HG03457 (cell line): ENCODE measurements around the gene TRPM5.
A peak's percentile ranks its signal among the peaks of the same experiment; 100 is the strongest.

ENCODE experiments used
- ATAC-seq: cut with Tn5 transposase; IDR thresholded peaks from one replicate; pipeline ENCODE4 v1.9.1; 2021; ENCODE audit warnings: moderate number of reproducible peaks; ENCODE audit not compliant: unreplicated experiment

Gene TRPM5

DNA sequence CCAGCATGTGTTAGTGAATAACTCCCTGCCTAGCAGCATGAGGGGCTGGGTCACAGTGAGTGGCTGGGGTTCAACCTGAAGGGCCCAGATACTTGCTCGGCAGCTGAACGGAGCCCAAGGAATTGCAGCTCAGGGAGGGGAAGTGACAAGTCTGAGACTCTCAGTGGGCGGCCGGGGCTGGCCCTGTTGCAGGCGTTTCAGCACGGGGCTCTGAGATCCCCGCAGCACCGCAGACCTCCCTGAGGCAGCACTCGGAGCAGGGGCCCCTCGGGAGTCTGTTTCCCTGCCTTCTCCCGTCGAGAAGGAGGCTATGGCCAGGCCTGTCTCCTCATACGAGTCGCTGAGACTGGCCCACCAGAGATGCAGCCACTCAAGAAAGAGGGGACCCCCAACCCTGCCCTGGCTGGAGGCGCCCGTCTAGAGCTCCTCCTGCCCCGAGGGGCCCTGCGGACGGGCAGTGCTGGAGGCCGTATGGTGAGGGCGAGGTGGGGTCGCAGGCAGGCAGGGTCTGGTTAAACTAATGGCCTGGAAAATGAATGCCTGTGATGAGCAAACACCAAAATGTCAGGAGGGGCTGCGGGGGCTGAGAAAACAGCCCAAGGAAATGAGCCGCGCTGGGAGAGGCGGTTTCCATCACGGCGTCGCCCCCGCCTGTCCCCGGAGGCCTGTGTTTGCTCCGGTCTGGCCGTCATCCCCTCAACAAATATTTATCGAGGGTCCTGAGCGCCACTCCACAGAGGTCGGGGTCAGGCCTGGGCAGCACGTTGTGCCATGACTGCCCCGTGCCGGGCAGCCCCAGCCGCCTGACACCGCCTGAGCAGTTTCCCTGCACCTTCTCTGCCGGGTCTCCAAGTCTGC lies 34.5 kb downstream of the TRPM5 start:
- ATAC-seq = no peak

- ATAC-seq = no peak
Observed at GRCh38 chr11:2409126-2409525, 35.2 kb downstream of the TRPM5 start.

- ATAC-seq = no peak
Observed at GRCh38 chr11:2408671-2409070, 35.6 kb downstream of the TRPM5 start.

DNA sequence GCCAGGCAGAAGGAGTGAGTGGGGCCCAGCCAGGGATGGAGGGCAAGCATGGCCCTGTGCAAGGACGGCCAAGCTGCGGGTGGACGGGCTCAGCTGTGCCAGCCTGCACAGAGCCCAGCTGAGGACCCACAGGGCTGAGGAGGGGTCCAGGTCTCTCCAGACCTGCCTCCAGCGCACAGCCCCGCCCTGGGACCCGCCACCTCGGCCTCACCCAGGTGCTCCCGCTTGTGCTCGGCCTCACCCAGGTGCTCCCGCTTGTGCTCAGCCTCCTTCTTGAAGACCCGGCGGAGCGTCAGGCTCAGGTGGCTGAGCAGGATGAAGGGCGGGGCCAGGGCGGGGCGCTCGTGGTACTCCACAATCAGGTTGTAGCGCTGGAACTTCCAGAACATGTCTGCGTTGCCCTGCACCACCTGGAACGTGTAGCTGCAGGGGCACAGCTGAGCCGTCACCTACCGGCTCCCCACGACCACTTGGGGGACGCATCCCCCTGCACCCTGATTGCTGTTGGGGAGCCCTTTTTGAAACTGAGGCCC lies 37.4 kb downstream of the TRPM5 start:
- ATAC-seq = no peak

GRCh38 chr11:2406451-2406850 lies 37.9 kb downstream of the TRPM5 start:
- ATAC-seq = no peak

DNA sequence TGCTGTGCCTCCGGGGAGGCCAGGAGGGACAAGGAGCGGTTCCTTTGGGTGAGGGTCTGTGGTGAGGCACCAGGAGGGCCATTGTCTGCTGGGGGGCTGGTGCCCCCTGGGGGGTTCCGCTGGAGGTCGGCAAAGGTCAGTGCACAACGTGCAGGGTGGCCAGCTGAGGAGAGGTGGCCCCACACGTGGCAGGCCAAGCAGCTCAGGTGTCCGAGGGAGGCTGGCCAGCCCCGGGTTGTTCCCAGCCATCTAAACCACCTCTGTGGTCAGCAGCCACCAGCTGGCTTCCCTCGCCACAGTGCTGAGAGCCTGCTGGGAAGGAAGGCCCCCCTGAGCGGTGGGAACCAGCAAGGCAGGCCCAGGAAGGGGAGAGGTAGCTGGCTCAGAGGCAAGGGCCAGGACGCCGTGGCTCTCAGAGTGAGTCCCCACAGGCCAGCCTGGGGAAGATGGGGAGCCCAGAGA lies 39.5 kb downstream of the TRPM5 start:
- ATAC-seq = no peak

GRCh38 chr11:2402890-2403645 lies 41.2 kb downstream of the TRPM5 start:
- ATAC-seq = no peak

DNA sequence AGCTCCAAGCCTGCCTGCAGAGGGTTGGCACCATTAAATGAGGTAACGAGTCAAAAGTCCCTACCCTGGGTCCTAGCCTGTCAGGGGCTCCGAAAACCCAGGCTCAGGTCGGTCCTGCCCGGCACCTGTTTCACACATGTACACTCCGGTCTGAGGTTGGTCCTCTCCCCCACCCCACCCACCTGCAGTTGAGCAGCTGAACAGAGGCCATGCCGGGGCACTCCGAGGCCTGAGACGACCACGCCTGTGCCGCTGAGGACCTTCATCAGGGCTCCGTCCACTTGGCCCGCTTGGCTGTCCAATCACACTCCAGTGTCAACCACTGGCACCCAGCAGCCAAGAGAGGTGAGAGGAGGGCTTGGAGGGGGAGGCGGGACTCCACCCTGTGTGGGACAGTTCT lies 42.2 kb downstream of the TRPM5 start:
- no peak for ATAC-seq

GRCh38 chr11:2401436-2401984 lies 42.8 kb downstream of the TRPM5 start:
- no peak for ATAC-seq

DNA sequence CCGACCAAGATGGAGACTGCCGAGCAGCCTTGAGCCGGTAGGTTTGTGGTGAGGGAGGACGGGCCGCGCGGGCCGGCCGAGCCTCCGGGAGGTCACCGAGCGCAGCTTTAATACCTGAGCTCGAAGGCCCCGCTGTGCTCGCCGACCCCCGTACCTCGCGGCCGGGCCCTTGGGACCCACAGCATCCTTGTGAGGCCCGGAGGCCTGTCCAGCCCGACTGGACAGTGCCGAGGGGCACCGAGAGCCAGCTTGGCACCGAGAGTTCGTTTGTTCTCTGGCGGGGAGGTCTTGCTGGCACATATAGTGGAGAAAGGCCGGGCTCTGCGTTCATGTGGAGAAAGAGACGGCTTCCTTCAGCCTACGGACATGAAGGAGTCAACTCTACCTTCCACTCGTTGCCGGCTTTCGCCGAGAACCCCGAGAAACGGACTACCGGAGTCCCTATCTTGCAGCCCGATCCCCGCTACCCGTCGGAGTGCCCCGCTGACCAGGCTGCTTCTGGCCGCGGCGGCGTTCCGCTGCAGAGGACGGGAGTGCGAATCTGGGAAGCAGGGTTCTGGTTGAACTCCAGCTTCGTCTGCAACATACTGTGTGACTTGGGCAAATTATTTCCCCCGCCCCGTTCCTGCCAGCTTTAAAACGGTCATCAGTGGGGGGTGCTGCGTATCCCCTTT lies 43.4 kb downstream of the TRPM5 start:
- no peak for ATAC-seq

DNA sequence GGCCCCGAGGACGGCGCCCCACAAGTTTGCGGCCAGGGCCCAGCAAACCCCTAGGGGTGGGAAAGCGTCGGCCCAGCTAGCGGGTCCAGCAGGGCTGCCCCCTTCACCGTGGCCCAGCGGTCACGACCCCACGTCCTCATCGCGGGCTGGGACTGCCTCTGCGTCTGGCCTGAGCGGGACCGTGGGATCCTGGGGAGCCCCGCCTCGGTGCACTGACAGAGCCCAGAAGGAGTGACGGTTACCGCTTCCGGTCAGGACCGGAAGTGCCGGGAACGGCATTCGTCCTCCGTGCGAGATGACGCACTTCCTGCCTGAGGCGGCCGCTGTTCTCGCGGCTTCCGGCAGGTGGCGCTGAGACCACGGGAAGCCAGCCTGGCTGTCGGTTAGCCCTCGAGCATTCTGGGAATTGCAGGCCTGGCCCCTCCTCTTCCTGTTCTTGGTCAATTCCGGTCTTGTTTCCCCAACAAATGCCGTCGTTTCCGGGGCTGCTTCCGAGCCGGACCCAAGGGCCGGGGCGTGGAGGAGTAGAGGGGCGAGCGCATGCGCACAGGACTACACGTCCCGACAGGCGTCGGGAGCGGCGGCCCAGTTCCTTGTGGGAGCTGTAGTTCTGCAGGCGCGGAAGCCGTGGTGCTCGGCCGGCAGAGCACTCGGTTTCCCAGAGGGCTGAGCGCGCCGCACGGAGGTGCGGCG lies 44.1 kb downstream of the TRPM5 start, which contains the start of gene TSSC4:
Gene TSSC4, plus strand, starts transcription at position 682 of the 693 bp plus-strand sequence. CDS start 1,884 bp downstream, outside the sequence.
- peak; percentile 67 for ATAC-seq

- peak; percentile 5 for ATAC-seq
Observed at GRCh38 chr11:2399488-2400068, 44.7 kb downstream of the TRPM5 start.

DNA sequence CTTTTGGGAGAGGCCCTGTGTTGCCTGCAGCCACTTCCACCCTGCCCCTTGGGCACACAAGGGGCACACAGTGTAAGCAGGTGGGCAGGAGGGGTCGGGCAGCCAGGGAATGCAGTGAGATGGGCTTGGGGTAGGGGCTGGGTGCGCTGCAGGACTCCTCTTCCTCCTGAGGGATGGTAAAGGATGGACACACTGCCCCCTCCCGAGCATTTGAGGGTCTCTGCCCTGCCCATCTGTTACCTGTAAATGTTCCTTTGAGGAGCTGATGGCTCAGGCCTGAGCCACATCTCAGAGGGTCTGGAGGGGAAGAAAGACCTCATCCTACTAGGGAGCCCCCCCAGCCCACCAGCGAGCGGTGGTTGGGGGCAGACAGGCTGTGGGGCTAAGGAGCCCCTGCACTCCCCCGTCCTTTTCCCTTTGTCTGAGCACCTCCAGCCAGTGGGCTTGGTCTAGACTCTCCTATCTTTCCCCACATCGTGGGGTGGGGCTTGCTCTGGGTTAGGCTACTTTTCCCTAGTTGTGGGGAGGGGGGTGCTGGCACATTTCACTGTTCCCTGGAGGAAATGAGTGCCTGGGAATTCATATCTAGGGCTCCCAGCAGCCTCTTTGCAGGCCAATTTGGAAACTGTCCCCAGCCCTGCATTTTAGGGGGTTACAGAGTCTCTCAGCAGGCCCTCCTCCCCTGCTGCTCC lies 45.5 kb downstream of the TRPM5 start:
- no peak for ATAC-seq

GRCh38 chr11:2397005-2397404 lies 47.3 kb downstream of the TRPM5 start:
- no peak for ATAC-seq

- ATAC-seq = no peak
Observed at GRCh38 chr11:2396471-2396870, 47.8 kb downstream of the TRPM5 start.

- no peak for ATAC-seq
Observed at GRCh38 chr11:2395856-2396255, 48.5 kb downstream of the TRPM5 start.

GRCh38 chr11:2395211-2395730 lies 49.0 kb downstream of the TRPM5 start:
- ATAC-seq = no peak

DNA sequence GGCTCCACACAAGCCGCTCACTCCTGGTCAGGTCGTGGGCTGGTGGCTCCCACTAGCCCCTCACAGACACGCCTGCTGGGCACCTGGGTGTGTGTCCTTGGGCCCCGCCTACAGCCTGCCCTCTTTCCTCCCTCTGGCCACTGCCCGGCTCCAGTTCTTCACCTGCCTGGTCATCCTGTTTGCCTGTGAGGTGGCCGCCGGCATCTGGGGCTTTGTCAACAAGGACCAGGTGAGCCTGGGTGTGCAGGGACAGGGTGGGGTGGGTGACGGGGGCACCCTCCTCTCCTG lies 49.6 kb downstream of the TRPM5 start:
- no peak for ATAC-seq
